ENCODE measurements around the gene CYB561D2. TPM values are rescaled to one million over a fixed set of nuclear protein-coding genes. Genes with fewer than 3 reads are reported as not detected.

CYB561D2 gene
- total RNA-seq, 3 donors from 2014 or later (not counting 1 experiment from before 2014, with no cell fraction given) = 39.6 to 54.0 (median 50.5) TPM

DNA sequence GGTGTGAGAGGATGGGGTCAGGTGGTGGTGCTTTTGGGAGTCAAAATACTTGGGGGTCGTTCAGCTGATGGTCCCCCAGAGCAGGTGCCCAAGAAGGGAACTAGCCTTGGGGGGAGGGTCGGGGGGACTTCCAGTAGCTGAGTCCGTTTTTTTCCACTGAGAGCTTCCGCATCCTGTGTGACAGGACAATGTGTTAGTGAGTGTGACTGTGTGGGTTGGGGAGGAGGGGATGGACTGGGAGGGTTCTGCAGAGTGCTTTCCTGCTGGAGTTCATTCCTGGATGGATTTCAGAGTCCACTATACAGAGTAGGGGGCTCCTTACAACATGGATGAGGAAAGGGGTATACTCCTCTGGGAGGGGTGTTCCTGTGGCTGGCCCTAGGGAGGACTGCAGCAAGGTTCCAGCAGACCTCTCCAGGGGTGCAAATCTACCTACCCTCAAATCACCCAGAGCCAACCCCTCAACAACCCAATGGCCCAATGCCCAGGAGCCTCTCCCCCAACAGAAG is 27.5 kb upstream of the CYB561D2 start:
- TF ChIP-seq, protein P1, sequence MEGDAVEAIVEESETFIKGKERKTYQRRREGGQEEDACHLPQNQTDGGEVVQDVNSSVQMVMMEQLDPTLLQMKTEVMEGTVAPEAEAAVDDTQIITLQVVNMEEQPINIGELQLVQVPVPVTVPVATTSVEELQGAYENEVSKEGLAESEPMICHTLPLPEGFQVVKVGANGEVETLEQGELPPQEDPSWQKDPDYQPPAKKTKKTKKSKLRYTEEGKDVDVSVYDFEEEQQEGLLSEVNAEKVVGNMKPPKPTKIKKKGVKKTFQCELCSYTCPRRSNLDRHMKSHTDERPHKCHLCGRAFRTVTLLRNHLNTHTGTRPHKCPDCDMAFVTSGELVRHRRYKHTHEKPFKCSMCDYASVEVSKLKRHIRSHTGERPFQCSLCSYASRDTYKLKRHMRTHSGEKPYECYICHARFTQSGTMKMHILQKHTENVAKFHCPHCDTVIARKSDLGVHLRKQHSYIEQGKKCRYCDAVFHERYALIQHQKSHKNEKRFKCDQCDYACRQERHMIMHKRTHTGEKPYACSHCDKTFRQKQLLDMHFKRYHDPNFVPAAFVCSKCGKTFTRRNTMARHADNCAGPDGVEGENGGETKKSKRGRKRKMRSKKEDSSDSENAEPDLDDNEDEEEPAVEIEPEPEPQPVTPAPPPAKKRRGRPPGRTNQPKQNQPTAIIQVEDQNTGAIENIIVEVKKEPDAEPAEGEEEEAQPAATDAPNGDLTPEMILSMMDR (IDR thresholded peaks at IDR 0.05) = no peak
- no peaks in the 10 kb centered on the region for H3K36me3 Mint-ChIP-seq
- Histone ChIP-seq H3K27me3 (ENCODE audit: control insufficient read depth, insufficient read depth, low read length) (no peaks in the 10 kb centered on the region), H3K4me3 (ENCODE audit: low read length) (no peak overlapping the region), H3K36me3 (ENCODE audit: control insufficient read depth, insufficient read depth, low read length) (peaks cover 8% of the 10 kb centered on the region), H3K9me3 (ENCODE audit: control insufficient read depth, insufficient read depth, low read length) (no peaks in the 10 kb centered on the region), H3K27ac (ENCODE audit: low read length) (no peak overlapping the region), H3K4me1 (ENCODE audit: control insufficient read depth, insufficient read depth, low read length) (peaks cover 59% of the 10 kb centered on the region)
- no peaks in the 10 kb centered on the region for H3K9me3 Mint-ChIP-seq
- WGBS (ENCODE audit: insufficient coverage) = 59% methylated on average over 4 of the region's 4 CpGs
- ATAC-seq = no peak
- H3K27ac Mint-ChIP-seq = peak overlapping the region; percentile 50 to 64
- intact Hi-C loops (cut with micrococcal nuclease) = no loop called here
- DNase-seq = no peak
- H3K4me1 Mint-ChIP-seq = peaks cover 17 to 55% of the 10 kb centered on the region in 2 donors
- no peaks in the 10 kb centered on the region for H3K27me3 Mint-ChIP-seq (ENCODE audit: low read depth in 2 of 2)
- H3K4me3 Mint-ChIP-seq = peak overlapping the region; percentile 28

DNA sequence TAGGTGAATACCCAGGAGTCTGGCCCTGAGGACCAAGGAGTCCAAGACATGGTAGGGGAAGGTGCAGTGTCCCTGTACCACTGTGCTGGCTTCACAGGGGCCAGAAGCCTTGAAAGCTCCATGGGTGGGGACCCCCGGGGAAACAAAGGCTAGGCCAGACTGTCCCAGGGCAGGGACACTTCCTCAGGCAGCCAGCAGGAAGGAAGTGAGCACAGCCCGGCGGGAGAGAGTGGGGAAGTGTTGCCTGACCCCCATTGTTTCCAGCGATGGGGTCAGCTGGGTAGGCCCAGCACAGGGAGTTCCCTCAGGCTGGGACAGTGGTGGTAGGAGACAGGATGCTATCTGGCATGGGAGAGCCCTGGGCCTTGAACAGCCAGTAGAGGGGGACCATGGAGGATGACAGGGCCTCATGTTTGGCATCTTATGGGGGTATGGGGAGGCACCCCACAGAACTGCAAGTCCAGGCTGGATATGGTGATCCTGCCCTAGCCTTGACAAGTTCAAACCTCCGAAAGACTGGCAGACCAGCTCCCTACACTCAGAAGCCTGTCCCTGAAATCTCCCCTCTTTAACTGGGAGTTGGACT is 27.0 kb upstream of the CYB561D2 start:
- H3K4me3 ChIP-seq (ENCODE audit: low read length) = no peak overlapping the region
- TF ChIP-seq, protein P1 (IDR thresholded peaks at IDR 0.05) = no peak
- no peaks in the 10 kb centered on the region for H3K9me3 Mint-ChIP-seq
- 61% methylated on average over 5 of the region's 5 CpGs for WGBS (ENCODE audit: insufficient coverage)
- H3K36me3 ChIP-seq (ENCODE audit: control insufficient read depth, insufficient read depth, low read length) = peaks cover 8% of the 10 kb centered on the region
- no peak overlapping the region for H3K27ac ChIP-seq (ENCODE audit: low read length)
- no peaks in the 10 kb centered on the region for H3K27me3 ChIP-seq (ENCODE audit: control insufficient read depth, insufficient read depth, low read length)
- no peak overlapping the region for H3K4me3 Mint-ChIP-seq
- H3K27ac Mint-ChIP-seq = peak overlapping the region; percentile 50 to 64
- peaks cover 59% of the 10 kb centered on the region for H3K4me1 ChIP-seq (ENCODE audit: control insufficient read depth, insufficient read depth, low read length)
- H3K9me3 ChIP-seq (ENCODE audit: control insufficient read depth, insufficient read depth, low read length) = no peaks in the 10 kb centered on the region
- DNase-seq (no peak), ATAC-seq (no peak)
- H3K36me3 Mint-ChIP-seq = no peaks in the 10 kb centered on the region
- intact Hi-C loops (cut with micrococcal nuclease) = no loop called here
- H3K27me3 Mint-ChIP-seq (ENCODE audit: low read depth in 2 of 2) = no peaks in the 10 kb centered on the region
- peaks cover 18 to 54% of the 10 kb centered on the region in 2 donors for H3K4me1 Mint-ChIP-seq

DNA sequence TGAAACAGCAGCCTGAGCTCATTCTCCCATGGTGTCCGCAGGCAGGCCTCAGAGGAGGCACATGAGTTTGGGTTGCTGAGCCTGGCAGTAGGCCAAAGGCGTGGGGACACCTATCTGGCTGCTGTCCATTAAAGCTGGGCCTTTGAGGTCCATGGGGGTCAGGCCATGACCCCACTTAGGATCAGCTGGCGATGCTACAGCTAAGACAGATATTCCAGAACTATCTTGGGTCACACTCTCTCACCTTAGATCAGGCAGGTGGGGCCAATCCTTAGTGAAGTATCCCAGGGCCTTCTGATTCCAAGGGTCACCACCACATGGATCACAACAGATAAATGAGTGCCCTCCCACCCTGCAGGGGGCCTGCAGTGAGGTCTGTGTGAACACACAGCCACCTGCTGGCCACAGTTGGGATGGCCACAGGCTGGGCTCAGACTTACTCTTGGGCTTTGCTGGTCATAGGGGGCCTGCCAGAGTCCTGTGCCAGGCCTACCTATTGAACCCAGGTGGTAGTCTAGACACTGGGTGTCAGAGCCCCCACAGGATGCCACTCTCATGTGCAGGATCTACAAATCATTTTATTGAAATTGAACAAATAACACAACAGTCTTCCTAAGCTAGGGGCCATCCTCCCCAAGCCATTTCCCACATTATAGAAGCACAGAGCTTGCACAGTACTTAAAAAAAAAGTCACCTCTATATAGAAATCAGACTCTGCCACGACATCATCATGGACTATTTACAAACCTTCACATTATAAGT is 26.1 kb upstream of the CYB561D2 start:
- intact Hi-C loops (cut with micrococcal nuclease) = no loop called here
- no peak overlapping the region for H3K4me3 ChIP-seq (ENCODE audit: low read length)
- H3K27ac ChIP-seq (ENCODE audit: low read length) = no peak overlapping the region
- ATAC-seq (peak in 1 of 3 donors; percentile 26), DNase-seq (peak; percentile 59 to 76)
- peak overlapping the region; percentile 28 for H3K4me3 Mint-ChIP-seq
- no peaks in the 10 kb centered on the region for H3K27me3 ChIP-seq (ENCODE audit: control insufficient read depth, insufficient read depth, low read length)
- no peaks in the 10 kb centered on the region for H3K9me3 ChIP-seq (ENCODE audit: control insufficient read depth, insufficient read depth, low read length)
- no peaks in the 10 kb centered on the region for H3K9me3 Mint-ChIP-seq
- H3K4me1 Mint-ChIP-seq = peaks cover 10 to 46% of the 10 kb centered on the region in 2 donors
- 68% methylated on average over 4 of the region's 4 CpGs for WGBS (ENCODE audit: insufficient coverage)
- TF ChIP-seq, protein P1 (IDR thresholded peaks at IDR 0.05) = peak; percentile 80
- H3K27me3 Mint-ChIP-seq (ENCODE audit: low read depth in 2 of 2) = no peaks in the 10 kb centered on the region
- H3K36me3 Mint-ChIP-seq = no peaks in the 10 kb centered on the region
- H3K36me3 ChIP-seq (ENCODE audit: control insufficient read depth, insufficient read depth, low read length) = peaks cover 11% of the 10 kb centered on the region
- H3K27ac Mint-ChIP-seq = peak overlapping the region; percentile 38 to 52
- peaks cover 52% of the 10 kb centered on the region for H3K4me1 ChIP-seq (ENCODE audit: control insufficient read depth, insufficient read depth, low read length)
